ENCODE measurements around the gene CPEB2.

DNA sequence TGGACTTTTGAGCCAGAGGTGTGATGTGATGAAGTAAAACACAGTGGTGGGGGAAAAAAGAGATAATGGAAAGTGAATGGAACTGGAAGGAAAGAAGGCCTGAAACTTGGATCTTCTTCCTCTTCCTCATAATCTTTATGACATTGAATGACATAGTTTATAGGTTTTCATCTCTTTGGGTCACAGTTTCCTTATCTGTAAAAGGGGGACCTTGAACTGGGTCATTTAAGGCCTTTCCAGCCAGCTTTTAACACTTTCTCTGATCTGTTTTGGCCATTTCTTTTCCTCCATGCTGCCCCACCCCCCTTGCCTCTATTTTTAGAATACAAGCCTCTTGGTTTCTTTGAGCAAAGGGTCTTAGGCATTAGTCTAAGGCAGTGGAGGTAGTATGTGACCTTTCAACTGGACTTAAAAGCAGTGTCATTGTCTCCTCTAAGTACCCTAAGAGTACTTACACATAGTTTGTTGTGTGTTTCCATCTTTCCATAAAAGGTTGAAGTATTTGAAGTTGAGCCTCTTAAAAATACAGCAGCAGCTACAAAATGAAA lies 7.8 kb downstream of the CPEB2 start:
- TF ChIP-seq, protein P1, sequence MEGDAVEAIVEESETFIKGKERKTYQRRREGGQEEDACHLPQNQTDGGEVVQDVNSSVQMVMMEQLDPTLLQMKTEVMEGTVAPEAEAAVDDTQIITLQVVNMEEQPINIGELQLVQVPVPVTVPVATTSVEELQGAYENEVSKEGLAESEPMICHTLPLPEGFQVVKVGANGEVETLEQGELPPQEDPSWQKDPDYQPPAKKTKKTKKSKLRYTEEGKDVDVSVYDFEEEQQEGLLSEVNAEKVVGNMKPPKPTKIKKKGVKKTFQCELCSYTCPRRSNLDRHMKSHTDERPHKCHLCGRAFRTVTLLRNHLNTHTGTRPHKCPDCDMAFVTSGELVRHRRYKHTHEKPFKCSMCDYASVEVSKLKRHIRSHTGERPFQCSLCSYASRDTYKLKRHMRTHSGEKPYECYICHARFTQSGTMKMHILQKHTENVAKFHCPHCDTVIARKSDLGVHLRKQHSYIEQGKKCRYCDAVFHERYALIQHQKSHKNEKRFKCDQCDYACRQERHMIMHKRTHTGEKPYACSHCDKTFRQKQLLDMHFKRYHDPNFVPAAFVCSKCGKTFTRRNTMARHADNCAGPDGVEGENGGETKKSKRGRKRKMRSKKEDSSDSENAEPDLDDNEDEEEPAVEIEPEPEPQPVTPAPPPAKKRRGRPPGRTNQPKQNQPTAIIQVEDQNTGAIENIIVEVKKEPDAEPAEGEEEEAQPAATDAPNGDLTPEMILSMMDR (IDR thresholded peaks at IDR 0.05), result no peak
- no peak for TF ChIP-seq EP300 (IDR thresholded peaks at IDR 0.05)
- no peak for TF ChIP-seq POLR2A (IDR thresholded peaks at IDR 0.05)
